Stimulated activated CD8-positive, alpha-beta memory T cell treated with anti-CD3 and anti-CD28 coated beads, Interleukin-15, amount 100 ng/mL, for 48 hours (primary cell): Measurements from ENCODE around the gene FALEC.

Experiments used
- DNase-seq, 2 donors: peaks; one replicate each; pipeline ENCODE4 v3.0.0-alpha.2; 2020; ENCODE audit warnings: low read depth in 2 of 2

The FALEC gene

GRCh38 chr1:150515328-150516049 is at the start of gene FALEC:
FALEC (plus strand) TSS chr1:150515752.
- DNase-seq: peak; percentile 92 to 93

GRCh38 chr1:150466964-150467363 is 48.6 kb upstream of the FALEC start:
- DNase-seq: no peak

GRCh38 chr1:150469291-150469690 is 46.3 kb upstream of the FALEC start:
- no peak for DNase-seq

GRCh38 chr1:150472601-150473200 is 42.9 kb upstream of the FALEC start:
- no peak for DNase-seq

GRCh38 chr1:150473659-150474058 is 41.9 kb upstream of the FALEC start:
- no peak for DNase-seq

- DNase-seq: no peak
Measured at GRCh38 chr1:150474869-150475268, 40.7 kb upstream of the FALEC start.

GRCh38 chr1:150476754-150477153 is 38.8 kb upstream of the FALEC start:
- no peak for DNase-seq

- DNase-seq: no peak
Measured at GRCh38 chr1:150477320-150477719, 38.2 kb upstream of the FALEC start.

GRCh38 chr1:150477733-150478132 is 37.8 kb upstream of the FALEC start:
- DNase-seq: no peak

GRCh38 chr1:150479370-150479769 is 36.2 kb upstream of the FALEC start:
- no peak for DNase-seq

GRCh38 chr1:150479927-150480352 is 35.6 kb upstream of the FALEC start:
- DNase-seq: no peak

GRCh38 chr1:150484431-150484830 is 31.1 kb upstream of the FALEC start:
- no peak for DNase-seq

GRCh38 chr1:150484861-150485260 is 30.7 kb upstream of the FALEC start:
- DNase-seq: no peak

- DNase-seq: peak; percentile 90 to 92
Measured at GRCh38 chr1:150486966-150487762, 28.4 kb upstream of the FALEC start, which contains the start of gene TARS2. TARS2 (plus strand) TSS chr1:150487419; CDS start chr1:150487451, 32 bp downstream.

GRCh38 chr1:150487763-150488115 is 27.8 kb upstream of the FALEC start:
- no peak for DNase-seq

- no peak for DNase-seq
Measured at GRCh38 chr1:150493175-150493574, 22.4 kb upstream of the FALEC start.

GRCh38 chr1:150498342-150498741 is 17.2 kb upstream of the FALEC start:
- no peak for DNase-seq

GRCh38 chr1:150505431-150505830 is 10.1 kb upstream of the FALEC start:
- DNase-seq: no peak

GRCh38 chr1:150507912-150508864 is 7.4 kb upstream of the FALEC start, which contains the start of gene ECM1:
ECM1 (plus strand) TSS chr1:150508109; CDS start chr1:150508210, 101 bp downstream.
- DNase-seq: no peak

- DNase-seq: no peak
Measured at GRCh38 chr1:150508982-150509381, 6.6 kb upstream of the FALEC start.

GRCh38 chr1:150511551-150511950 is 4.0 kb upstream of the FALEC start:
- no peak for DNase-seq
